Activated naive CD8-positive, alpha-beta T cell (primary cell): ENCODE results near the gene GPC5.

Experiments used
- H3K27ac Mint-ChIP-seq: one replicate; pipeline ENCODE4 v1.8.0; 2021; ENCODE audit warnings: mixed read lengths
- H3K27me3 Mint-ChIP-seq: one replicate; pipeline ENCODE4 v1.8.0; 2021; ENCODE audit warnings: mixed read lengths
- H3K36me3 Mint-ChIP-seq: one replicate; pipeline ENCODE4 v1.8.0; 2021; ENCODE audit warnings: mixed read lengths
- H3K4me1 Mint-ChIP-seq: one replicate; pipeline ENCODE4 v1.8.0; 2021; ENCODE audit warnings: low read depth, mixed read lengths
- H3K4me3 Mint-ChIP-seq: one replicate; pipeline ENCODE4 v1.8.0; 2021; ENCODE audit warnings: mild to moderate bottlenecking, mixed read lengths
- H3K9me3 Mint-ChIP-seq: one replicate; pipeline ENCODE4 v1.8.0; 2021; ENCODE audit warnings: low read depth, mixed read lengths

Gene GPC5

GRCh38 chr13:91359631-91360030 is 38.8 kb upstream of the GPC5 start:
- Mint-ChIP-seq H3K27me3 (no peaks in the 10 kb centered on the region), H3K36me3 (peaks cover 17% of the 10 kb centered on the region), H3K4me3 (no peak overlapping the region), H3K4me1 (peaks cover 32% of the 10 kb centered on the region), H3K27ac (no peak overlapping the region), H3K9me3 (no peaks in the 10 kb centered on the region)

- Mint-ChIP-seq H3K4me1 (peaks cover 26% of the 10 kb centered on the region), H3K4me3 (no peak overlapping the region), H3K36me3 (peaks cover 13% of the 10 kb centered on the region), H3K27me3 (no peaks in the 10 kb centered on the region), H3K27ac (no peak overlapping the region), H3K9me3 (no peaks in the 10 kb centered on the region)
Measured at GRCh38 chr13:91360246-91360751, 38.1 kb upstream of the GPC5 start.

- Mint-ChIP-seq H3K27me3 (no peaks in the 10 kb centered on the region), H3K36me3 (peaks cover under 1% of the 10 kb centered on the region), H3K27ac (no peak overlapping the region), H3K4me3 (no peak overlapping the region), H3K4me1 (peaks cover 11% of the 10 kb centered on the region), H3K9me3 (no peaks in the 10 kb centered on the region)
Measured at GRCh38 chr13:91361755-91362271, 36.6 kb upstream of the GPC5 start.

GRCh38 chr13:91362908-91363307 is 35.5 kb upstream of the GPC5 start:
- H3K27ac Mint-ChIP-seq, result no peak overlapping the region
- no peak overlapping the region for H3K4me3 Mint-ChIP-seq
- H3K4me1 Mint-ChIP-seq, result peaks cover 12% of the 10 kb centered on the region
- H3K36me3 Mint-ChIP-seq, result peaks cover 3% of the 10 kb centered on the region
- H3K27me3 Mint-ChIP-seq, result no peaks in the 10 kb centered on the region
- peaks cover 4% of the 10 kb centered on the region for H3K9me3 Mint-ChIP-seq

- H3K4me1 Mint-ChIP-seq, result peaks cover 20% of the 10 kb centered on the region
- no peak overlapping the region for H3K4me3 Mint-ChIP-seq
Measured at GRCh38 chr13:91368101-91368500, 30.3 kb upstream of the GPC5 start.

GRCh38 chr13:91368676-91369440 is 29.6 kb upstream of the GPC5 start:
- peaks cover 20% of the 10 kb centered on the region for H3K4me1 Mint-ChIP-seq
- H3K27ac Mint-ChIP-seq, result peak overlapping the region; percentile 92
- peak overlapping the region; percentile 68 for H3K4me3 Mint-ChIP-seq
- H3K9me3 Mint-ChIP-seq, result peaks cover 4% of the 10 kb centered on the region
- H3K27me3 Mint-ChIP-seq, result peaks cover 5% of the 10 kb centered on the region
- peaks cover 3% of the 10 kb centered on the region for H3K36me3 Mint-ChIP-seq

More at GRCh38 chr13:91368101-91368500, 30.3 kb upstream of the GPC5 start:
- Mint-ChIP-seq H3K9me3 (peaks cover 4% of the 10 kb centered on the region), H3K36me3 (peaks cover 3% of the 10 kb centered on the region), H3K27ac (peak overlapping the region; percentile 92), H3K27me3 (peaks cover 4% of the 10 kb centered on the region)

GRCh38 chr13:91369441-91369831 is 29.0 kb upstream of the GPC5 start:
- H3K4me1 Mint-ChIP-seq, result peaks cover 20% of the 10 kb centered on the region
- H3K36me3 Mint-ChIP-seq, result peaks cover 3% of the 10 kb centered on the region
- H3K27ac Mint-ChIP-seq, result peak overlapping the region; percentile 92
- no peak overlapping the region for H3K4me3 Mint-ChIP-seq
- peaks cover 4% of the 10 kb centered on the region for H3K9me3 Mint-ChIP-seq
- H3K27me3 Mint-ChIP-seq, result peaks cover 8% of the 10 kb centered on the region

- Mint-ChIP-seq H3K27me3 (peaks cover 10% of the 10 kb centered on the region), H3K4me3 (no peak overlapping the region), H3K27ac (no peak overlapping the region), H3K9me3 (peaks cover 4% of the 10 kb centered on the region), H3K4me1 (peaks cover 24% of the 10 kb centered on the region), H3K36me3 (peaks cover 3% of the 10 kb centered on the region)
Measured at GRCh38 chr13:91370501-91370900, 27.9 kb upstream of the GPC5 start.

- Mint-ChIP-seq H3K9me3 (no peaks in the 10 kb centered on the region), H3K4me3 (no peak overlapping the region), H3K4me1 (peaks cover 17% of the 10 kb centered on the region), H3K27ac (no peak overlapping the region), H3K27me3 (peaks cover 10% of the 10 kb centered on the region), H3K36me3 (no peaks in the 10 kb centered on the region)
Measured at GRCh38 chr13:91372911-91373310, 25.5 kb upstream of the GPC5 start.

- H3K4me1 Mint-ChIP-seq, result peaks cover 4% of the 10 kb centered on the region
Measured at GRCh38 chr13:91375116-91375729, 23.2 kb upstream of the GPC5 start.

GRCh38 chr13:91381371-91381770 is 17.1 kb upstream of the GPC5 start:
- Mint-ChIP-seq H3K27me3 (peaks cover 12% of the 10 kb centered on the region), H3K4me1 (no peaks in the 10 kb centered on the region), H3K27ac (no peak overlapping the region), H3K4me3 (no peak overlapping the region), H3K36me3 (no peaks in the 10 kb centered on the region), H3K9me3 (no peaks in the 10 kb centered on the region)

More at GRCh38 chr13:91375116-91375729, 23.2 kb upstream of the GPC5 start:
- H3K9me3 Mint-ChIP-seq, result no peaks in the 10 kb centered on the region
- no peak overlapping the region for H3K4me3 Mint-ChIP-seq
- H3K27ac Mint-ChIP-seq, result no peak overlapping the region
- peaks cover 12% of the 10 kb centered on the region for H3K27me3 Mint-ChIP-seq
- H3K36me3 Mint-ChIP-seq, result no peaks in the 10 kb centered on the region

- Mint-ChIP-seq H3K27ac (no peak overlapping the region), H3K27me3 (peaks cover 15% of the 10 kb centered on the region), H3K4me1 (no peaks in the 10 kb centered on the region), H3K36me3 (no peaks in the 10 kb centered on the region), H3K9me3 (no peaks in the 10 kb centered on the region), H3K4me3 (no peak overlapping the region)
Measured at GRCh38 chr13:91383836-91384235, 14.6 kb upstream of the GPC5 start.

- peaks cover 22% of the 10 kb centered on the region for H3K27me3 Mint-ChIP-seq
- no peaks in the 10 kb centered on the region for H3K4me1 Mint-ChIP-seq
- H3K27ac Mint-ChIP-seq, result no peak overlapping the region
- H3K36me3 Mint-ChIP-seq, result no peaks in the 10 kb centered on the region
- H3K4me3 Mint-ChIP-seq, result no peak overlapping the region
- H3K9me3 Mint-ChIP-seq, result no peaks in the 10 kb centered on the region
Measured at GRCh38 chr13:91384896-91385295, 13.5 kb upstream of the GPC5 start.

- peaks cover 33% of the 10 kb centered on the region for H3K27me3 Mint-ChIP-seq
- no peaks in the 10 kb centered on the region for H3K4me1 Mint-ChIP-seq
- no peaks in the 10 kb centered on the region for H3K36me3 Mint-ChIP-seq
- H3K9me3 Mint-ChIP-seq, result no peaks in the 10 kb centered on the region
- H3K27ac Mint-ChIP-seq, result no peak overlapping the region
- no peak overlapping the region for H3K4me3 Mint-ChIP-seq
Measured at GRCh38 chr13:91389186-91389585, 9.2 kb upstream of the GPC5 start.

GRCh38 chr13:91397595-91397994 is 826 bp upstream of the GPC5 start:
- H3K27ac Mint-ChIP-seq, result no peak overlapping the region

More at GRCh38 chr13:91397595-91397994, 826 bp upstream of the GPC5 start:
- H3K9me3 Mint-ChIP-seq, result no peaks in the 10 kb centered on the region
- H3K4me3 Mint-ChIP-seq, result no peak overlapping the region
- no peaks in the 10 kb centered on the region for H3K36me3 Mint-ChIP-seq
- peaks cover 37% of the 10 kb centered on the region for H3K27me3 Mint-ChIP-seq
- peaks cover 12% of the 10 kb centered on the region for H3K4me1 Mint-ChIP-seq
